Muscle of leg (tissue), 16 donors: ENCODE results near the gene CIART. TPM values are rescaled to one million over a fixed set of nuclear protein-coding genes. Genes with fewer than 3 reads are reported as not detected.
"Not testable (repeated sequence)": the region's sequence is repeated elsewhere in the genome, so short reads cannot be mapped to it uniquely, and the experiment has no call there.

Experiments
- DNase-seq: peaks from one replicate; pipeline ENCODE4 v3.0.0; 2013
- H3K27ac ChIP-seq: one replicate; pipeline ENCODE4 v1.5.1; 2013; ENCODE audit warnings: mild to moderate bottlenecking, low read length, control low read depth
- H3K27me3 ChIP-seq: one replicate; pipeline ENCODE4 v1.6.1; 2013; ENCODE audit warnings: low read length; ENCODE audit not compliant: control insufficient read depth, insufficient read depth
- H3K36me3 ChIP-seq: one replicate; pipeline ENCODE4 v1.6.1; 2013; ENCODE audit warnings: low read length; ENCODE audit not compliant: control insufficient read depth, insufficient read depth
- H3K4me1 ChIP-seq: one replicate; pipeline ENCODE4 v1.6.1; 2013; ENCODE audit warnings: low read length; ENCODE audit not compliant: control insufficient read depth, insufficient read depth
- H3K4me3 ChIP-seq: one replicate; pipeline ENCODE4 v1.5.1; 2013; ENCODE audit warnings: low read length, control low read depth
- H3K9me3 ChIP-seq: replicated peaks from 2 replicates; pipeline ENCODE4 v1.6.1; 2013; ENCODE audit warnings: low read depth, low read length; ENCODE audit not compliant: control insufficient read depth
- WGBS: methylation state at CpG from one replicate; pipeline ENCODE4 v1.1.5; 2013; ENCODE audit warnings: missing lambda C conversion rate; ENCODE audit not compliant: insufficient coverage; 5-methylcytosine and 5-hydroxymethylcytosine counted together
- long read RNA-seq, 11 donors: transcript quantifications; one replicate each; lab custom pipeline, GENCODE V29; 2026
- polyA plus RNA-seq, 8 donors: library from polyadenylated mRNA; unstranded; fragments of 120-200 nt; gene quantifications; one replicate each; pipeline versions ENCODE4 v1.2.1 to v1.2.3, GENCODE V29; 2013; ENCODE audit warnings: inconsistent platforms in 1 of 8, low replicate concordance in 1 of 8; ENCODE audit not compliant: insufficient read length in 8 of 8, insufficient read depth in 1 of 8
- total RNA-seq: library from RNA; stranded (reverse); fragments of 120-200 nt; gene quantifications from one replicate; pipeline ENCODE4 v1.2.4, GENCODE V29; 2013

Gene CIART, protein sequence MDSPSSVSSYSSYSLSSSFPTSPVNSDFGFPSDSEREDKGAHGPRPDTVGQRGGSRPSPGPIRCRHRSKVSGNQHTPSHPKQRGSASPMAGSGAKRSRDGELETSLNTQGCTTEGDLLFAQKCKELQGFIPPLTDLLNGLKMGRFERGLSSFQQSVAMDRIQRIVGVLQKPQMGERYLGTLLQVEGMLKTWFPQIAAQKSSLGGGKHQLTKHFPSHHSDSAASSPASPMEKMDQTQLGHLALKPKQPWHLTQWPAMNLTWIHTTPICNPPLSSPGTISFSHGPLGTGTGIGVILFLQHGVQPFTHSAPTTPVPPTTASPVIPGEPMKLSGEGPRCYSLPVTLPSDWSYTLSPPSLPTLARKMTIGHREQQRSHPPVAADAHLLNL
- 2.2 TPM for total RNA-seq
- 1 to 10 TPM; 1.8 to 4.6 (median 2.9) TPM for polyA plus RNA-seq
- long read RNA-seq, donor 1, result 0 reads
- long read RNA-seq, donor 2, result 0 reads
- long read RNA-seq, donor 3, result 0 reads
- long read RNA-seq, donor 4, partial matches to known transcripts, result 0 of 1 reads
- long read RNA-seq, donor 4, other reads (novel, unspliced or antisense), result 0 of 1 reads
- long read RNA-seq, donor 5, partial matches to known transcripts, result 0 of 2 reads
- long read RNA-seq, donor 5, other reads (novel, unspliced or antisense), result 0 of 2 reads
- long read RNA-seq, donor 6, partial matches to known transcripts, result 0 of 1 reads
- long read RNA-seq, donor 6, other reads (novel, unspliced or antisense), result 0 of 1 reads
- long read RNA-seq, donor 7, partial matches to known transcripts, result 0 of 1 reads
- long read RNA-seq, donor 7, other reads (novel, unspliced or antisense), result 0 of 1 reads
- long read RNA-seq, donor 8, partial matches to known transcripts, result 0 of 2 reads
- long read RNA-seq, donor 8, other reads (novel, unspliced or antisense), result 0 of 2 reads
- long read RNA-seq, donor 9, result 0 reads
- long read RNA-seq, donor 10, partial matches to known transcripts, result 0 of 2 reads
- long read RNA-seq, donor 10, other reads (novel, unspliced or antisense), result 0 of 2 reads
- long read RNA-seq, donor 11, result 0 reads

DNA sequence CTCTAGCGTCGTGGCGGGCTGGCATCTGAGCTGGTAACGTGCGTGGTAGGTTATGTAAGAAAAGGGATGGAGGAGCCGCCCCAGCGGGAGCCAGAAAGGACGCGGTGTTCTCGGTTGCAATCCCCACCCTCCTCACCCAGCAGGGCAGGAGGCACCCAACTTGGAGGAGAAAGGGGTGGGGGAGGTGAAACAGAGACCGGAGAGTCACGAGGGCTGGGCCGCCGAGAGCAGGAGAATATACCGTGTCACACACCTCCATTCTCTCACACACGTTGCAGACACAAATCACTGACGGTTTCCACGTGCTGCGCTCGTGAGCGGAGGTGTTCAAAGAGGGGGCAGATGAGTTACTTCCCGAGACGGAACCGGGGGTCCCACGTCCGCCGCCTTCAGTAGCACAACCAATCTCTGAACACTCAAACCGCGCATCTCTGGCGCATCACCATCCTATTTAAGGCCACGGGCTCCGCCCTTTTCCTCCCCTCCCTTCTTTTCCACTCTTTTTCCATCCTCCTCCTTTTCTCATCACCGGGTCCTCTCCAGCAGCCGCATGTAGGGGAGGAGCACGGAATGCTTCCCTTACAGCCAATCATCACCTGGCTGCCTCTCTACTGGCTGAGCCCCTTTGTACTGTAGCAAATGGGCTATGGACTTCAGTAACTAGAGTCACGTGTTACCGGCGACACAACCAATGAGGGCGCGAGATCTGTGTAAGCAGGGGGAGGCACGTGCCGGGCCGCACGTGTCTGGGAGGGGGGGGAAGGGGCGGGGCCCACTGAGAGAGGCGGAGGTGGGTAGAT is at the start of gene CIART:
Gene CIART, plus strand, starts transcription at position 797 of the 800 bp plus-strand sequence. CDS start 714 bp downstream, outside the sequence.
- Histone ChIP-seq H3K36me3 (peaks cover 7% of the 10 kb centered on the region), H3K27me3 (peaks cover 8% of the 10 kb centered on the region), H3K9me3 (no peaks in the 10 kb centered on the region), H3K4me1 (peaks cover 22% of the 10 kb centered on the region), H3K27ac (peak within 1 kb of the TSS; percentile 79), H3K4me3 (peak within 1 kb of the TSS; percentile 49)
- peak; percentile 99 for DNase-seq
- under 1% methylated on average over 28 of the region's 46 CpGs for WGBS

DNA sequence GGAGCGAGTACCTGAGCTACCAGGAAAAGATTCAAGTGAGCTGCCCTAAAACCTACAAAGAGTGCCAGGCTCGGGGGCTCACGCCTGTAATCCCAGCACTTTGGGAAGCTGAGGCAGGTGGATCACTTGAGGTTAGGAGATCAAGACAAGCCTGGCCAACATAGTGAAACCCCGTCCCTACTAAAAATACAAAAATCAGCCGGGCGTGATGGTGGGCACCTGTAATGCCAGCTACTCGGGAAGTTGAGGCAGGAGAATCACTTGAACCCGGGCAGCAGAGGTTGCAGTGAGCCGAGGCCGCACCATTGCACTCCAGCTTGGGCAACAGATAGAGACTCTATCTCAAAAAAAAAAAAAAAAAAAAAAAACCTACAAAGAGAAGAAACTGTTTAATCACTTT is 49.4 kb upstream of the CIART start:
- H3K4me1 ChIP-seq, H3K27ac ChIP-seq, H3K4me3 ChIP-seq, H3K36me3 ChIP-seq, H3K9me3 ChIP-seq, H3K27me3 ChIP-seq, DNase-seq: not testable (repeated sequence)
- 100% methylated on average over 4 of the region's 10 CpGs for WGBS

DNA sequence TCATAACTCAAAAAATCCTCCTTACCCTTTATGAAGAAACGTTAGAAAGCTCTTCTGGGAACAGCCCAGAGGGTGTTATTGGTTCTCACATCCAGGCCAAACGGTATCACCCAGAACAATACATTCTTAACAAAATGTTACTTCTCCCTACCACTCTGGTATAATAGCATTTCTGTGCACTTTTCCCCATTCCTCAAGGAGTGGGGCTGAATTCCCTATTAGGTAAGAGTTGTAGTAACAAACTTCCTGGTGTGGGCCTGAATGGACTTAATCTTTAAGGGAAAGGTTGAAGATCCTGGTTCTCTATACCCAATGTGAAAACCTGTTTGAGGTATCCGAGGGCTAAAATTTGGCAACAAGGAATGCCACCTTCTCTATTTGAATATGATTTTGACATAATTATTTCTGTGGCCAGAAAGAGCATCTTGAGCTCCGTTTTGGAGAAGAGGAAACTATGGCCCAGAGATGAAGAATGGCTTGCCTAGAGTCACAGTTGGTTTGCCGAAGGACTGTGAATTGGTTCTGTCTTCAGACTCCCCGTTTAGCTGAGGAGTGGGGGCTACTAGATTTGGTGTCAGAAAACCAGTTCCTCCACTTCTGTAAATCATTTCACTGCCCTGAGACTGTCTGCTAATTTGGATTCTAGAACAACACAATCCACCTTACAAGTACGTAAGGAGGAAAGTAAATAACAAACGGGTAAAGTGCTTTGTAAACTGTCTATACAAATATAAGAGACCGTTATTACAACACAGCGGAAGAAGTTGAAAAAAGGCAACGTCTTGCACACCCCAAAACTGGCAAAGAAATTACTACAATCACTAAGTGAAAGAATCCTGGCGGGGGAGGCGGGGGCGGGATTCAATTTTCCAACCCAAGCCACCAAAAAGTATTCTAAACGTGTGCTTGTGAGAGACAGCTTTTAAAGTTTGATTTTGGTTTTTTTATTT is 48.7 kb upstream of the CIART start:
- DNase-seq, result no peak
- peak overlapping the region; percentile 72 for H3K4me3 ChIP-seq
- H3K36me3 ChIP-seq, result peaks cover 6% of the 10 kb centered on the region
- 36% methylated on average over 3 of the region's 15 CpGs for WGBS
- H3K9me3 ChIP-seq, result no peaks in the 10 kb centered on the region
- peak overlapping the region; percentile 98 for H3K27ac ChIP-seq
- H3K4me1 ChIP-seq, result peaks cover 2% of the 10 kb centered on the region
- H3K27me3 ChIP-seq, result no peaks in the 10 kb centered on the region

DNA sequence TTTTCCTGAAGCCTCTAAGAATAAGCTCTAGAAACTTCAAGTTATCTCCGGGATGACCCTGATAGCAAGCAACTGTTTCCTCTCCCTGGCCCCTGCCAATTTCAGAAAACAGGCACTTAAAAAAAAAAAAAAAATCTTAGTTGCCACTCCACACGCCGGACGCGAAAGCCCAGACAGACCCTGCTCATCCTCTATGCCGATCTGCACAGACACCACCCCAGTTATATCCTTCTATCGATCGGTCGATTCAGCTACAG is 48.1 kb upstream of the CIART start:
- Histone ChIP-seq H3K27me3 (no peaks in the 10 kb centered on the region), H3K9me3 (no peaks in the 10 kb centered on the region), H3K4me3 (peak overlapping the region; percentile 72), H3K27ac (peak overlapping the region; percentile 98), H3K36me3 (peaks cover 2% of the 10 kb centered on the region), H3K4me1 (peaks cover 2% of the 10 kb centered on the region)
- DNase-seq, result no peak
- 0% methylated on average over 9 of the region's 9 CpGs for WGBS

DNA sequence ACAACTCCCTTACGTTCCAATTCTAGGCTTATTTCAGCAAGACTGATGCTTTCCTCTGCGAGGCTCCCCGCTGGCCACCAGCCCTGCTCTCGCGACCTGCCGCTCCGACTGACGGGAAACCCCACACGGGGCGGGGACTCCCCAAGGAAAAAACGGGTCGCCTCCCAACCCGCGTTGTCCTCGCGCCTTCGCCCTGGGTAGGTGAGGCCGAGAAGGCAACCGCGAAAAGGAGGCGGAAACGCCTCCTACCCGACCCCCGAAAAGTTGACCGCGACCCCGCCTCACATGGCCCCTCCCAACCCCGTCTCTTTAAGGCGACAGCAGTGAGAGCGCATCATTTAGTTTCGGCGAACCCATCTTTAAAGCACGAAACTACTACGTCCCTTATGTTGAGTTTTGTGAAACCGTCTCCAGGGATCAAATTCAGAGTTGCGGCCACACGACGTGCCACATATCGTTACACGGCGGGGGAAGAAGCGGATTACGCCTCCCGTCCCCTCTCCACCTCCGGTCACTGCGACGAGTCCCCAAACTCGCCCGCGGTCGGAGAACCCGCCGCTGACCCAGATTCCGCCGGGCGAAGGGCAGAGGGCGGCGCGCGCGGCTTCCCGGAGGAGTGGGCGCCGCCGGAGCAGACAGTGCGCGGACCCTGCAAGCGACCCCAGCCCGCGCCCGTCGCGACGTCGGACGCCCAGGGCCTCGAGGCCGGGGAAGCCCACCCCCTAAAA is 47.6 kb upstream of the CIART start:
- no peaks in the 10 kb centered on the region for H3K9me3 ChIP-seq
- H3K27ac ChIP-seq, result peak overlapping the region; percentile 98
- peak; percentile 92 for DNase-seq
- H3K4me3 ChIP-seq, result peak overlapping the region; percentile 72
- 0% methylated on average over 78 of the region's 78 CpGs for WGBS
- peaks cover 2% of the 10 kb centered on the region for H3K4me1 ChIP-seq
- H3K36me3 ChIP-seq, result no peaks in the 10 kb centered on the region
- no peaks in the 10 kb centered on the region for H3K27me3 ChIP-seq

DNA sequence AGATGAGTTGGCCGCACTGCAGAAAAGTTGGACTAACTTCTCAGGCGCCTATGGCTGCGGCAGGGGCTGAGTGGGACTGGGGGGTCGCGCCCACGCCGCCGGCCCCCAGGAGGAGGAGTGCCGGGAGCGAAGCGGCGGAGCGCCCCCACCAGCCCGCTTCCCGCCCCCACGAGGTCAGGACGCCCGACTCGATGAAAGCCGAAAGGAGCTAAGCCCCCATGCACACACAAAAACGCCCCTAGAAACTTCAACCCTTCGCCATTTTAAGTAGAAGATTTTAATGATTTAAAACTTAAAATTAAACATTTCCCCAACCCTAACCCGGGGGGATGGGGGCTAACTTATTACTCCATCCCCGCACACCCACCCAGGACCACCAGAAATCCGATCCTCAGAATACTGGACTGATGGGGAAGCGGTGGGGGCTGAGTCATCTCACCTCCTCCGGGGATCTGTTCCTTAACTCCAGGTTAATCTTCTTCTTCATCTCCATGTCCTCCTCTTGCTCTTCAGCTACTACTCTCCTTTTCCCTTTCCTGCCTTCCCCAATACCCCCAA is 47.0 kb upstream of the CIART start:
- H3K27ac ChIP-seq, result peak overlapping the region; percentile 98
- H3K9me3 ChIP-seq, result no peaks in the 10 kb centered on the region
- DNase-seq, result peak; percentile 61
- peaks cover 2% of the 10 kb centered on the region for H3K4me1 ChIP-seq
- H3K36me3 ChIP-seq, result no peaks in the 10 kb centered on the region
- H3K27me3 ChIP-seq, result no peaks in the 10 kb centered on the region
- peak overlapping the region; percentile 72 for H3K4me3 ChIP-seq
- 0% methylated on average over 10 of the region's 27 CpGs for WGBS

DNA sequence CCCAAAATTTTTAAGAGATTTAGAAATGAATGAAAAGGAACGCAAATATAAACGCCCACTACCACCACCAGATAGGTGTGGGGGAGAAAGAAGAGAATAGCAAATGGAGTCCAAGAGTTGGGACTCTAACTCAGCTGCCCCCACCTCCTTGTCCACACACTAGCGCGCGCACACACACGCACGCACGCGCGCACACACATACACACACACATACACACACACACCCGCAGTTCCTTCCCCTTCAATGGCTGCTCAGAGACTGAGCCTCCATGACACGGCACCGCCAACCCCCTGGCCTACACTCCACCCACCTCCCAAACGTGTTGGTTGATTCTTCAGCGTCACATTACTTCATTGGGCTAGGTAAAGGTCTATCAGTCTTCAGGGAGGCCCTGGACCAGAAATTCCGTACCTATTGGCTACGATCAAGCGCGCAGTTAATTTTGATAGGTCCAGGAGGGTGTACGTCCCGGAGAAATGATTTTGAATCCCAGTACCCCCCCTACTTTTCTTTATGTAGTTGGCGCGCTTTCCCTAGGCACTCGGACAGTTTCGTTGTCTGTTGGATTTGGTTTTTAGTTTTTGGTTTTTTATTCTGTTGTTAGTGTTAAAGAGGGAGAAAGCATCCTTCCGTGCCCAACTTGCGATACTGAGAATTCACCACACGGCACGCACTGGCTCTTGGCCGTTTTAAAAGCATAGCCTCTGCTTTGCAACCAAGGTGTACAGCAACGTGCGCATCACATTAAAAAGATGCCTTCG is 46.3 kb upstream of the CIART start, which contains the start of gene ANP32E:
Gene ANP32E, minus strand, starts transcription at position 261 of the 762 bp plus-strand sequence. CDS start 326 bp downstream, outside the sequence.
- DNase-seq, result peak; percentile 100
- Histone ChIP-seq H3K4me3 (peak within 1 kb of the TSS; percentile 72), H3K36me3 (no peaks in the 10 kb centered on the region), H3K27me3 (no peaks in the 10 kb centered on the region), H3K9me3 (no peaks in the 10 kb centered on the region), H3K4me1 (peaks cover 2% of the 10 kb centered on the region), H3K27ac (peak within 1 kb of the TSS; percentile 98)
- WGBS, result 3% methylated on average over 8 of the region's 33 CpGs

DNA sequence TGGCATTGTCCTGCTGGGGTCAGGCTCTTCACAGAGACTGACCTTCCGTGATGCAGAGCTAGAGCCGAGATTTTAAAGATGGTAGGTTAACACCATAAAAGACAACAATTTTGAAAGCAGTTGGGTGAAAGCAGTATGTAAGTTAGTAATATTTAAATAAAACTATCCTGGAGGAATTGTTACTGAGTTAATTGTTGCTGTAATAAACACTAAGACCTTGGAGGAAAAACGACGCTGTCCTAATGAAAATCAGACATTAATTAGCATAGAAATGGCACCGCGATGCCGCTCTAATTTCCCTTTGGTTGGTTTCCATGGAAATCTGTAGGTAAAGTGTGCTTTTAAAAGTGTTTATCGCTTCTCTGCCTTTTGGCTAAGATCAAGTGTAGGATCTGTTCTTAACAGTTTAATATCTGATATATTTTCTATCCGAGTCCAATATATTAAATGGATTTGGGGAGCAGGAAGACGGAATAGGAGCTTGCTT is 45.7 kb upstream of the CIART start:
- H3K27ac ChIP-seq, result peak overlapping the region; percentile 81
- H3K4me1 ChIP-seq, result peaks cover 2% of the 10 kb centered on the region
- H3K4me3 ChIP-seq, result peak overlapping the region; percentile 72
- no peaks in the 10 kb centered on the region for H3K27me3 ChIP-seq
- no peaks in the 10 kb centered on the region for H3K36me3 ChIP-seq
- no peaks in the 10 kb centered on the region for H3K9me3 ChIP-seq
- no peak for DNase-seq
- no CpG with 5 or more reads among the region's 10 CpGs for WGBS
